Suppressor macrophage treated with lipopolysaccharide for 1 hour (primary cell): ENCODE results near the gene NPM3.

Experiments
- DNase-seq, 3 donors: peaks; one replicate each; pipeline ENCODE4 v3.0.0-alpha.2; 2020 to 2022

The NPM3 gene

GRCh38 chr10:101773923-101774588, 9.2 kb downstream of the NPM3 start:
- DNase-seq = no peak

GRCh38 chr10:101772895-101773761, 10.1 kb downstream of the NPM3 start:
- DNase-seq = no peak

- DNase-seq = no peak
Measured at GRCh38 chr10:101772017-101772894, 11.0 kb downstream of the NPM3 start.

- no peak for DNase-seq
Measured at GRCh38 chr10:101771380-101771779, 11.9 kb downstream of the NPM3 start.

- no peak for DNase-seq
Measured at GRCh38 chr10:101770331-101771215, 12.7 kb downstream of the NPM3 start.

- DNase-seq = no peak
Measured at GRCh38 chr10:101769541-101770180, 13.6 kb downstream of the NPM3 start.

- no peak for DNase-seq
Measured at GRCh38 chr10:101768791-101769170, 14.5 kb downstream of the NPM3 start.

GRCh38 chr10:101767966-101768790, 15.1 kb downstream of the NPM3 start:
- DNase-seq = no peak

GRCh38 chr10:101767600-101767945, 15.7 kb downstream of the NPM3 start:
- DNase-seq = no peak

GRCh38 chr10:101766753-101767599, 16.3 kb downstream of the NPM3 start:
- DNase-seq = no peak

GRCh38 chr10:101766306-101766705, 16.9 kb downstream of the NPM3 start:
- no peak for DNase-seq

GRCh38 chr10:101763141-101763846, 20.0 kb downstream of the NPM3 start:
- DNase-seq = no peak

- DNase-seq = no peak
Measured at GRCh38 chr10:101762736-101763135, 20.5 kb downstream of the NPM3 start.

GRCh38 chr10:101761226-101761625, 22.0 kb downstream of the NPM3 start:
- DNase-seq = no peak

- DNase-seq = no peak
Measured at GRCh38 chr10:101760510-101760909, 22.7 kb downstream of the NPM3 start.

GRCh38 chr10:101759309-101760247, 23.7 kb downstream of the NPM3 start:
- no peak for DNase-seq

GRCh38 chr10:101758858-101759257, 24.4 kb downstream of the NPM3 start:
- no peak for DNase-seq

- DNase-seq = no peak
Measured at GRCh38 chr10:101752241-101752640, 31.0 kb downstream of the NPM3 start.
